T-helper 2 cell treated with Interferon-gamma antibody and Interleukin-4, amounts not matched to agents 5 μg/mL and 100 μg/mL, for 36 hours (primary cell): ENCODE measurements around the gene GPR15LG.

Source experiments
- DNase-seq: peaks from one replicate; pipeline ENCODE4 v3.0.0; 2021; ENCODE audit warnings: low spot score
- H3K27ac Mint-ChIP-seq: one replicate; pipeline ENCODE4 v1.8.0; 2021; ENCODE audit warnings: mild to moderate bottlenecking, mixed read lengths
- H3K27me3 Mint-ChIP-seq: one replicate; pipeline ENCODE4 v1.8.0; 2021; ENCODE audit warnings: low read depth, mixed read lengths
- H3K36me3 Mint-ChIP-seq: one replicate; pipeline ENCODE4 v1.8.0; 2021; ENCODE audit warnings: low read depth, mixed read lengths
- H3K4me1 Mint-ChIP-seq: one replicate; pipeline ENCODE4 v1.8.0; 2021; ENCODE audit warnings: low read depth, mixed read lengths
- H3K4me3 Mint-ChIP-seq: one replicate; pipeline ENCODE4 v1.8.0; 2022; ENCODE audit warnings: mild to moderate bottlenecking, moderate library complexity, mixed read lengths
- H3K9me3 Mint-ChIP-seq: one replicate; pipeline ENCODE4 v1.8.0; 2021; ENCODE audit warnings: mixed read lengths

The GPR15LG gene

GRCh38 chr10:84191106-84191505 lies 17.5 kb downstream of the GPR15LG start:
- Mint-ChIP-seq H3K27me3 (peaks cover 35% of the 10 kb centered on the region), H3K4me1 (peaks cover 5% of the 10 kb centered on the region), H3K9me3 (no peaks in the 10 kb centered on the region), H3K36me3 (no peaks in the 10 kb centered on the region), H3K4me3 (no peak overlapping the region), H3K27ac (no peak overlapping the region)
- DNase-seq, result no peak

GRCh38 chr10:84193327-84193726 lies 19.7 kb downstream of the GPR15LG start:
- peaks cover 47% of the 10 kb centered on the region for H3K27me3 Mint-ChIP-seq
- H3K9me3 Mint-ChIP-seq, result no peaks in the 10 kb centered on the region
- no peak overlapping the region for H3K4me3 Mint-ChIP-seq
- DNase-seq, result no peak
- H3K27ac Mint-ChIP-seq, result no peak overlapping the region
- H3K36me3 Mint-ChIP-seq, result no peaks in the 10 kb centered on the region
- H3K4me1 Mint-ChIP-seq, result peaks cover 5% of the 10 kb centered on the region

DNA sequence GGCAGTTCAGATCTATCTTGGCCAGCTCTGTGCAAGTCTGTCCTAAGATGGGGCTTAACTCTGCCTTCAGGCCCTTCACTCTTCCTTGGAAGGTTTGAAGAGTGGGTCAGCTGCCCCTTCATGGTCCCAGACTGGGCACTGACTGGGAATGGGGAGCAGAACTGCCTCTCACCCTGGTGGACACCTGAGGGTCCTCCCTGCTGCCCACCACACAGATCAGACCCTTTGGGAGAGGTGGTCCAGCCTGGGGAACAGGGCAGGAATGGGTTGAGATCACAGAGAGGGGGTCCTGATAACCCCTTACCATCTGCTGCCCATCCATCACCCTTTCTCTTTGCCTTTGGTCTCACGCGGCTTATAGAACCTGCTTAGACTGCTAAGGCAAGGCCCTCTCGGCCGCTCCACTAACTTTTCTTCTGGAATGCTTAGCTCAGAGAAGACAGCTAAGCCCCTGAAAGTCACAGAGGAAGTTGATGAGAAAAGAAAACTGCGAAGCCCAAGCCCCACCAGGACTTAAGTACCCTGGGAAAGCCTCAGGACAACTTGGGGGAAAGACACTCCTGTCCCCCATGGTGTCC lies 20.3 kb downstream of the GPR15LG start:
- Mint-ChIP-seq H3K36me3 (no peaks in the 10 kb centered on the region), H3K9me3 (no peaks in the 10 kb centered on the region), H3K27me3 (peaks cover 48% of the 10 kb centered on the region), H3K4me3 (no peak overlapping the region), H3K27ac (no peak overlapping the region), H3K4me1 (peaks cover 5% of the 10 kb centered on the region)
- no peak for DNase-seq

- Mint-ChIP-seq H3K4me3 (no peak within 1 kb of the TSS), H3K27ac (no peak within 1 kb of the TSS), H3K27me3 (peaks cover 51% of the 10 kb centered on the region), H3K4me1 (peaks cover 5% of the 10 kb centered on the region), H3K36me3 (no peaks in the 10 kb centered on the region), H3K9me3 (no peaks in the 10 kb centered on the region)
- DNase-seq, result peak; percentile 21
Measured at GRCh38 chr10:84194424-84195043, 20.9 kb downstream of the GPR15LG start, which contains the start of gene CDHR1. CDHR1 (plus strand) TSS chr10:84194537; CDS start chr10:84194761, 224 bp downstream.

DNA sequence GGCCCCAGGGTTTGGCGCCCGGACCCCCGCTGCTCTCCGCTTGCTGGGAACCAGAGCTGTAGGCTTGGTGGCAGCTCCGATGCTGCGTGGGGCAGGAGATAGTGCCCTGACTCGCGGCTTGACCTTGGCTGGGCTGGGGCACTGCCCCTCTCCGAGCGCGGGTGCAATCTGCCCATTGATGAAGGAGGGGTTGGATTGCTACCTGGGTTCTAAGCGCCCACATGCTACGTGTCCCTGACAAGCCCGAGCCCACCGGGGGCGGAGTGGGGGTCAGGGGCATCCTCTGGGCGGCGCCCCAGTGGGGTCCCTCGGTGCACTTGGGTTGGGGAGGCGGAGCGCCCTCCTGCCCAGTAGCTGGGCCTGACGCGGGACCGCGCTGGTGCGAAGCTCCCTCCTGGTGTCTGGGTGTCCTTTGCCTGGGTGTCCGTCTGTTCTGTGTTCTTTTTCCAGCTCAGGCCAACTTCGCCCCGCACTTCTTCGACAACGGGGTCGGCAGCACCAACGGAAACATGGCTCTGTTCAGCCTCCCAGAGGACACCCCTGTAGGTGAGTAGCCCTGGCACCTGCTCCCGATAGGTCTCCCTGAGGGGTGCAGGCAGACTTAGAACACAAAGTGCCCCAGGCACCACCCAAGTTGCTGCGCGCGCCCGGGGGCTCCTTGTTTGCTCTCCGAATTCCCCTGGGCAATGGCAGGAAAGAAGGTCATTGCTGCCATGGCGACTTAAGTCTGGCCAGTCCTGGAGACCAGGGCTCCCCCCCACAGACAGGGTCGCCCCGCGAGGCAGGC lies 21.6 kb downstream of the GPR15LG start:
- Mint-ChIP-seq H3K4me3 (no peak overlapping the region), H3K4me1 (peaks cover 5% of the 10 kb centered on the region), H3K27me3 (peaks cover 52% of the 10 kb centered on the region), H3K27ac (no peak overlapping the region), H3K36me3 (no peaks in the 10 kb centered on the region), H3K9me3 (no peaks in the 10 kb centered on the region)
- DNase-seq, result no peak

- H3K4me1 Mint-ChIP-seq, result peaks cover 5% of the 10 kb centered on the region
- no peak overlapping the region for H3K4me3 Mint-ChIP-seq
- DNase-seq, result no peak
- no peaks in the 10 kb centered on the region for H3K9me3 Mint-ChIP-seq
- no peaks in the 10 kb centered on the region for H3K36me3 Mint-ChIP-seq
- no peak overlapping the region for H3K27ac Mint-ChIP-seq
- H3K27me3 Mint-ChIP-seq, result peaks cover 54% of the 10 kb centered on the region
Measured at GRCh38 chr10:84196083-84196482, 22.5 kb downstream of the GPR15LG start.

DNA sequence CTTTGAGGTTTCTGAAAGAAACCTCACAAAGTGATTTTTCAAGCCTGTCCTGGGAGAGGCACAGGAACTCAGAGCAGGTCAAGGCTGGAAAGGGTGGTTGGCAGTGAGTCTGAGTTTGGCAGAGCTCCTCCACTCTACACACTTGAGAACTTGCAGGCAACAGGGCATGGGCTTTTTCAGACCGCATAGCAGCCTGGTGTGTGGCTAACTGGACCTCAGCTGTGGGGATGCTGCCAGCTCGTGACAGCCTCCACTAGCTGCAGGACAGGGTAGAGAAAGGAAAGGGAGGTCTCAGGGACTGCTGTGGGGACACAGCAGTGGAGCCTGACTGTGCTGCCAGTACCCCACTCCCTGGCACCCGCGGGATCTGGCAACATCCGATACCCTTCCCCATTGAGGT lies 23.3 kb downstream of the GPR15LG start:
- no peak for DNase-seq
- H3K27ac Mint-ChIP-seq, result no peak overlapping the region
- no peaks in the 10 kb centered on the region for H3K4me1 Mint-ChIP-seq
- no peaks in the 10 kb centered on the region for H3K9me3 Mint-ChIP-seq
- H3K4me3 Mint-ChIP-seq, result no peak overlapping the region
- H3K36me3 Mint-ChIP-seq, result no peaks in the 10 kb centered on the region
- peaks cover 52% of the 10 kb centered on the region for H3K27me3 Mint-ChIP-seq

GRCh38 chr10:84197643-84198042 lies 24.0 kb downstream of the GPR15LG start:
- H3K27me3 Mint-ChIP-seq, result peaks cover 47% of the 10 kb centered on the region
- no peak overlapping the region for H3K27ac Mint-ChIP-seq
- H3K4me1 Mint-ChIP-seq, result no peaks in the 10 kb centered on the region
- H3K4me3 Mint-ChIP-seq, result no peak overlapping the region
- no peaks in the 10 kb centered on the region for H3K9me3 Mint-ChIP-seq
- H3K36me3 Mint-ChIP-seq, result no peaks in the 10 kb centered on the region
- no peak for DNase-seq

DNA sequence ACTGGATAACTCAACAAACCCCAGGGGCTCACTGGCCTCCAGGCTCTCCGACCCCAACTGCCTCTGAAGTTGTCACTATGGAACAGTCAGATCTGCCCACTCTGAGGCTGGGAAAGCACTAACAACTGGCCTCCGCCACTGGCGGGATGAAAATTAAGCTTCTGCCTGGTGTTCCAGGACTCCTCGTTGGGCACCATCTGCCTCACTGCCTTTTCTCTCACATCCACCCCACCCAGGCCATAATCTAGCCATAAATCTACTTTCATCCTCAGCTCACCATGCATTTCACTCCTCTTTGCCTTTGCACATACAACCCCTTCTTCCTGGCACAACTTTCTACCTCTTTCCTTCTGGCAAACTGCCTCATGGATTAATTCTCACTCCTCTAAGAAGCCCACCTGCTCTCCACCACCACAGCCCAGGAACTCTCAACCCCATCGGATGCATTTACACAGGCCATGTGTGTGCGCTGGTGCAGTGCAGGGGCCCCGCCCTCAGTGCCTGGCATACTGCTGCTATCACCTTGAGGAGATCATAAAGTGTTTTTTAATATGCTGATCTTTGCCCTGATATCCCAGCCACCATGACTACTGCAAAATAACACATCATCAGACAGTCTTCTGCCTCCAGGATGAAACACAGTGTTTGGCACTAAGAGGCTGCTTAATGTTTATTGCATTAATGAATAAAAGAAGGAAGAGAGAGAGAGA lies 24.8 kb downstream of the GPR15LG start:
- Mint-ChIP-seq H3K9me3 (no peaks in the 10 kb centered on the region), H3K27me3 (peaks cover 39% of the 10 kb centered on the region), H3K4me3 (no peak overlapping the region), H3K4me1 (no peaks in the 10 kb centered on the region), H3K36me3 (no peaks in the 10 kb centered on the region), H3K27ac (no peak overlapping the region)
- no peak for DNase-seq

GRCh38 chr10:84200537-84201243 lies 27.1 kb downstream of the GPR15LG start:
- Mint-ChIP-seq H3K27ac (no peak overlapping the region), H3K4me3 (no peak overlapping the region), H3K4me1 (no peaks in the 10 kb centered on the region), H3K9me3 (no peaks in the 10 kb centered on the region), H3K36me3 (no peaks in the 10 kb centered on the region), H3K27me3 (peaks cover 23% of the 10 kb centered on the region)
- DNase-seq, result no peak

GRCh38 chr10:84201244-84201606 lies 27.6 kb downstream of the GPR15LG start:
- Mint-ChIP-seq H3K27me3 (peaks cover 18% of the 10 kb centered on the region), H3K9me3 (no peaks in the 10 kb centered on the region), H3K27ac (no peak overlapping the region), H3K4me3 (no peak overlapping the region), H3K4me1 (no peaks in the 10 kb centered on the region), H3K36me3 (no peaks in the 10 kb centered on the region)
- no peak for DNase-seq

DNA sequence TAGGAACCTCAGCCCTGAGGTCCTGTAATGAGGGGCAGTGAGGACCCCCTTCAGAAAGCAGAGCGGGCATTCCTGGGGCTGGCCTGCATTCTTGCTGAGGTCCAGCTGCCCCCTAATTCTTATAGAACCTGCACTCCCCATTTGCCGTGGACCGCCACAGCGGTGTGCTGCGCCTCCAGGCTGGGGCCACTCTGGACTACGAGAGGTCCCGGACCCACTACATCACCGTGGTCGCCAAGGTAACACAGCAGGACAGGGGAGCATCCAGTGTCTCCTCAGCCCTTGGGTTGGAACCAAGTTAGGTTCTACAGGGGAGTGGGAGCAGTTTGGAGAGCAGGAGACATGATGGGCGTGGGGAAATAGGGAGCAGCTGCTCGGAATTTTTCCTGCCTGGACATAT lies 28.1 kb downstream of the GPR15LG start:
- Mint-ChIP-seq H3K9me3 (no peaks in the 10 kb centered on the region), H3K27ac (no peak overlapping the region), H3K27me3 (peaks cover 14% of the 10 kb centered on the region), H3K4me1 (no peaks in the 10 kb centered on the region), H3K36me3 (no peaks in the 10 kb centered on the region), H3K4me3 (no peak overlapping the region)
- no peak for DNase-seq

GRCh38 chr10:84202349-84202748 lies 28.7 kb downstream of the GPR15LG start:
- Mint-ChIP-seq H3K9me3 (no peaks in the 10 kb centered on the region), H3K27me3 (peaks cover 14% of the 10 kb centered on the region), H3K4me3 (no peak overlapping the region), H3K36me3 (no peaks in the 10 kb centered on the region), H3K27ac (no peak overlapping the region), H3K4me1 (no peaks in the 10 kb centered on the region)
- DNase-seq, result no peak
